CD4-positive, alpha-beta T cell treated with Interleukin-15 for 1 hour (primary cell): ENCODE data around the gene PRB3.

Experiments
- DNase-seq: peaks from one replicate; pipeline ENCODE4 v3.0.0-alpha.2; 2020

Gene PRB3

DNA sequence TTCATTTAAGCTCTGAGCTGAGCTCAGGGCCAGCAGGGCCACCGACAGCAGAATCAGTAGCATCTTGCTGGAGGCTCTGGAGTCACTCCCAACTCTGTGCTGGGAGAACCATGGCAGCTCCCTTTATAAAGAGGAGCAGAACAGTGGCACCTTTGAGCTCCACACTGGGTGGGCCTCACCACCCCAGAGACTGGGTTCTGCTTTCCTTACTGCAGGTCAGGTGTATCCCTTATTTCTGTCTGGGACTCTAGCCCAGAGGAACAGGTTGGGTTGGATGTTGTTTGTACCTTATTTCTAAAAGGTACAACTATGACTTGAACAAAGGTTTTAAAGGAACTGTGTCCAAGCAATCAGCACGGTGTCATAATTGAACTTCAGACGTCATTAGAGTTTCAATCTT, at the start of gene PRB3:
PRB3 (minus strand) TSS at position 101 of the 400 bp plus-strand sequence; CDS start at position 63, 38 bp downstream.
- no peak for DNase-seq

DNA sequence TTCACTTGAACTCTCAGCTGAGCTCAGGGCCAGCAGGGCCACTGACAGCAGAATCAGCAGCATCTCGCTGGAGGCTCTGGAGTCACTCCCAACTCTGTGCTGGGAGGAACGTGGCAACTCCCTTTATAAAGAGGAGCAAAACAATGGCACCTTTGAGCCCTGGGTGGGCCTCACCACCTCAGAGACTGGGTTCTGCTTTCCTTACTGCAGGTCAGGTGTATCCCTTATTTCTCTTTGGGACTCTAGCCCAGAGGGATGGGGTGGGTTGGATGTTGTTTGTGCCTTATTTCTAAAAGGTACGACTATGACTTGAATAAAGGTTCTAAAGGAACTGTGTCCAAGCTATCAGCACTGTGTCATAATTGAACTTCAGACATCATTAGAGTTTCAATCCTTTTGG, 40.8 kb upstream of the PRB3 start, which contains the start of gene PRB4:
PRB4 (minus strand) TSS at position 101 of the 400 bp plus-strand sequence; CDS start at position 63, 38 bp downstream.
- no peak for DNase-seq

DNA sequence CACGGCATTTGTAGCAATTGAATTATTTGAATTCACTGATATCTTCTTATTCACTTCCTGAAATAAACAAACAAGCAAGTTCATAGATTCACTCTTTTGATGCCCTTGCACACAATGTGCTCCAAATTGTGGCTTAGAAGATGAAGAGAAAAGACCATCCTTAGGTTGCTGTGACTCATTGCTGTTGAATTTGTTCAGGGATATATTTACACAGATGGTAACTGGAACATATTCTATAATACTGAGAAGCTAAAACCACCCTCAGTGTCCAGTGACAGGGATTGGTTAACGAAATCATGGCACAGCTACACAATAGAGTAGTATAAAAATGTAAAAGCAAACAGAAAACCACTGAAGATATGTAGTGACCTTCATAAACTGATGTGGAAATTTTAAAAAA, 37.6 kb upstream of the PRB3 start:
- no peak for DNase-seq

DNA sequence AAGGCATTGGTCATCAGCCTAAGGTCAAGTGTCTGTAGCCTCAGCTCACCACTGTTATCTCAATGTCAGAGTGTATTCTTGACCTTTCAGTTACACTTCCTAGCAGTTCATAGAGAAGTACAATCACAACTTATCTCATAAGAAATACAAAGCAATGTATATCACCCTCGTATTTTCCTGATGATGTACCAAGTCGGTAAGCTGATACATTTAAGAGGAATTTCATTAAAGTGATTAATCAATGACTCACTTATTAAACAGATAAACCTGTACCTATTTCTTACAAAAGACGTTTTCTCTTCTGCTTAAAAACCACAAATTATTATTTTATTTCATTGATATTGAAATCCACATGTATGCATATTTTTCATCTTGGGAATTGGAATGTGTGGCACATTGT, 3.9 kb upstream of the PRB3 start:
- no peak for DNase-seq

DNA sequence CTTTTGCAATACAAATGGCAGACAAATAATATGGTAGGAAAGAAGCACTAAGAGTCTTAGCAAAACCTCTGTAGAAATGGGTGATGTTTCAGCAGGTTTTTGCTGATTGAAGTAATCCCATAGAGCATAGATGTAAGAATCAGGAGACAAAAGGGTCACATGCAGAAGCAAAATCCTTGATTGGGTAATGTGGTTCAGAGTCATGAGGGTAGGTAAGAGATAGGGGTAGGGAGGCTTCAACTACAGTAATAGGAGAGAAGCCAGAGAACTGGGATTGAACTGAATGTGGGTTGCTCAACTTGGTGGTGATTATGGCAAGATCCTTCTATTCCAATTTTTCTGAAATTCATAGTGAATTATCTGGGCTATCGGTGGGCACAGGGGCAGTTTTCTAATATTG, 5.0 kb downstream of the PRB3 start:
- DNase-seq: no peak

DNA sequence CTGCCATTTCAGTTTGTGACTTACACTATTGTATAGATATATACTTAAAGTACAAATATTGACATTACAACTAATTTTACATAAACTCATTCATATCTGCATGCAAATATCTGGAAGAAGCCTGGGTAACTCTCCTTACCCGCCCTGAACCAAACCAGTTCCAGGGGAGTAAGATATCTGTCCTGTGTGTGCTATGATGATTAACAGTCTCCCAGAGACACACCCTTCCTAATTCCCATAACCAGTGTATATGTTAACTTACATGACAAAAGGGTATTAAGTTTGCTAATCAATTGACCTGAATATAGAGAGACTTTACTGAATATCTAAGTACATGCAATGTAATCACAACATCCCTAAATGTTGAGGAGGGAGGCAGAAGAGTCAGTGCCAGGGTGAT, 23.0 kb downstream of the PRB3 start:
- DNase-seq: no peak

DNA sequence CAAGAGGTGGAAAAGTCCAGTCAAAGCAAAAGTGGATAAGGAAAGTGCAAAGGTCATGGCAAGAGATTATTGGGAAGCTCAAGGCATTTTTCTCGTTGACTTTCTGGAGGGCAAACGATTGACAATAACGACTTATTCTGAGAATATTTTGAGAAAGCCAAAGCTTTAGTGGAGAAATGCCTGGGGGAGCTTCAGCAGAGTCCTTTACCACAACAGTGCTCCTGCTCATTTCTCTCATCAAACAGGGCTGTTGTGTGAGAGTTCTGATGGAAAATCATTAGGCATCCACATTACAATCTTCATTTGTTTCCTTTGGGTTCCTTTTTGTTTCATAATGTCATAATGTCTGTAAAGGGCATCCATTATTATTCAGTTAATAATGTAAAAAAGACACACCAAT, 26.9 kb downstream of the PRB3 start:
- no peak for DNase-seq

DNA sequence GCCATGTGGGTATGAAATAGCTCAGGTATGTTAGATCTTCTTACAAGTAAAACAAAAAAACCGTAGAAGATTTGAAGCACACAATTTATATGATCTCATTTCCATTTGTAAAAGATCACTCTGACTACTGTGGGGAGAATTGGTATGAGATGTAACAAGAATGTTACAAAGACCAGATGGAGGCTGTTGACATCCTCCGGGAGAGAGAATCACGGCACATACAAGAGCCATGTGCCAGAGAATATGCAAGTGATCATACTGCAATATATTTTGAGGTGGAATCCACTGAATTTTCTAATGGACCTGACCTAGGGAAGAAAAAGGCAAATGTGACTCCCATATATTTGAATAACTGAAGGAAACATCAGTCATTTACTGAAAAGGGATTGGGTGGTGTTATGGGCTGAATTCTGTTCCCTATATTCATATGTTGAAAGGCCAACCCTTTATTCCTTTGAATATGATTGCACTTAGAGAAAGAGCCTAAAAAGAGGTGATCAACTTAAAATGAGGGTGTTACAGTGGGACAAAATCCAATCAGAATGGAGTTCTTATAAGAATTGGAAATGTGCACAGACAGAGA, 29.1 kb downstream of the PRB3 start:
- no peak for DNase-seq

DNA sequence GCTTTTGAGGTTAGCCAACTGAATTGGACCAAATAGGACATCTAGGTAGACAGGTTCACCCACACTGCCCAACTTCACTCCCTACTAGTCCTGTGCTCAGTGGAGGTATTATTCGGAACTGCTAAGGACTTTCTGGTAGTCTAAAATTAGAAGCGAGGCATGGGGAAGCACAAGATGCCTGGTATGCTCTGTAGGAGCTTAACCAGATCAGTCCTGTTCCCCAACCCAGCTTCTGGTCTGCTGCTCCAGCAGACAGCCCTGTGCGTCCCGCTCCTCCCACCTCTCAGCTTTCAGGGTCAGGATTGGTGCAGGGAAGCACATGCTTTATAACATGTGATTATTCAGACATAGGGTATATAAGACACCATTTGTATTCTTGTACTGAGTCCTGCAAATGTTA, 31.2 kb downstream of the PRB3 start:
- no peak for DNase-seq

DNA sequence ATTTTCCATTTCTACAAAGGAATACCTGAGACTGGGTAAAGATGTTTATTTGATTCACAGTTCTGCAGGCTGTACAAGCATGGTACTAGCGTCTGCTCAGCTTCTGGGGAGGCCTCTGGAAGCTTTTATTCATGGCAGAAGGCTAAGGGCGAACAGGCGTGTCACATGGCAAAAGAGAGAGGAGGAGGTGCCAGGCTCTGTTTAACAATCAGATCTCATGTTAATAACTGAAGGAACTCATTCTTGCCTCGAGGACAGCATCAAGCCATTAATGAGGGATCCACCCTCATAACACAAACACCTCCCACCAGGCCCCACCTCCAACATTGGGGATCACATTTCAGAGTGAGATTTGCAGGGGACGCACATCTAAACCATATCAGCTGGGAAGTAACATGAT, 36.0 kb downstream of the PRB3 start:
- DNase-seq: no peak

DNA sequence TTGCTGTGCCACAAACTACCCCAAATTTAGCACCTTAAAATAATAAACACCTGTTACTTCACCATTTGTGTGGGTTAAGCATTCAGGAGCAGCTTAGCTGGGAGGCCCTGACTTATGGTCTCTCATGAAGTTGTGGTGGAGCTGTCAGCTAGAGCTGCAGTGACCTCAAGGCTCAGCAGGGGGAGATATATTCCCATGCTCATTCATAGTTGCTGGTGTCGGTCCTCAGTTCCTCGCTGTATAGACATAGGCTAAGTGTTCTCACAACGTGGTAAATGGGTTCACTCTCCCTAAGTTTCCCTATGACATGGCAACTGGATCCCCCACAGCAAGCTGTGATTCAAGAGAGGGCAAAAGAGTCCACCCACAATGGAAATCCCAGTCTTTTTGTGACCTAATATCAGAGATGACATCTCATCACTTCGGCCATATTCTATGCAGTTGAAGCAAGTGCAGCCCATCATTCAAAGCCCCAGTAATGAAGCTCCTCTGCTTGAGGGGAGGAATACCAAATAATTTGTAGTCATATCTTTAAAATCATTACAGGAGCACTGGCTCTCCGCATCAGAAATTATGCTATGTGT, 41.1 kb downstream of the PRB3 start:
- no peak for DNase-seq

DNA sequence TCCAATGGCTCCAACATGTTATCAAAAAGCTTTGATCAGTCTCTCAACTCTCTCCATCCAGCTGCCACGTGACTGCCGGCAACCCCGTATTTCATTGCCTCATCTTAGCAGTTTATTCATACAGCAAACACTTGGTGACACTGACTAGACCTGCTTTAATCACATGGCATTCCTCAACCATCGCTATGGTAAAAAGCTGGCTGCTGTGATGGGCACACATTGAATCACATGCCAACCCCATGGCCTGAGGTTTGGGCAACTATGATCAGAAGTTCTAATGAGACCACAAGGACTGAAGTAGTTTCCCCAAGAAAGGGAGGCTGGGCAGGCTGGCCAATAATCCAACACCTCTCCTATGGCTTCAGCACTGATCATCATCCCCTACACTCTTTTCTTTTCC, 42.1 kb downstream of the PRB3 start:
- no peak for DNase-seq
